Hepatic stellate cell (primary cell): ENCODE results near the gene ZNF575.
A peak's percentile ranks its signal among the peaks of the same experiment; 100 is the strongest.

Source experiments
- DNase-seq: peaks from one replicate; pipeline ENCODE4 v3.0.0; 2011; ENCODE audit warnings: low spot score

Gene ZNF575

DNA sequence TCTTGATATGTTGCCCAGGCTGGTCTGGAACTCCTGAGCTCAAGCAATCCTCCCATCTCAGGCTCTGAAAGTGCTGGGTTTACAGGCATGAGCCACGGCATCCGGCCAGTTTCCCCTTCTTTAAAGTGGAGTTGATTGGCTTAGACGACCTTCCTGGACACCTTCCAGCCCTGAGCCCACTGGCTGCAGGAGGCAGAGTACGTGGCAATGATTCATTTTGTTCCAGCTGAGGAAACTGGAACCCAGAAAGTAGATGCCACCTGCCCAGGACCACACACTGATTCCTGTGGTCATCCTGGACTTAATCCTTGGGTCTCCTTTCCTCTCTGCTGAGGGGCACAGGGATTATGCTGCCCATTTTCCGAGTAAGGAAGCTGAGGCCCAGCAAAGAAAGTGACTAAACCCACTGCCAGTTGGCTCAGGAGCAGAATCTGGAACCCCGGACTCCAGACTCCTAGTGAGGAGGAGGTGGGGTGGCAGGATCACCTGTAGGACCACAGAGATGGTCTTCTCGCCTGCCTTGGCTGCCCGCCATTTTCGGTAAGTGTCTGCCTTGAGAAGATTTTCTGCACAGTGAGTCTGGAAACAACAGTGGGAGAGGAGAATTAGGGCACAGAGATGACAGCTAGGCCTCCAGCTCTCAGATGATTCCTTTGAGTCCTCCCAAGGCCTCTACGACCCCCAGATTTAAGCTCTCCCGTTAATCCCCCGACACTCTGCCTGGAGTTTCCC is 41.6 kb downstream of the ZNF575 start:
- DNase-seq = no peak

DNA sequence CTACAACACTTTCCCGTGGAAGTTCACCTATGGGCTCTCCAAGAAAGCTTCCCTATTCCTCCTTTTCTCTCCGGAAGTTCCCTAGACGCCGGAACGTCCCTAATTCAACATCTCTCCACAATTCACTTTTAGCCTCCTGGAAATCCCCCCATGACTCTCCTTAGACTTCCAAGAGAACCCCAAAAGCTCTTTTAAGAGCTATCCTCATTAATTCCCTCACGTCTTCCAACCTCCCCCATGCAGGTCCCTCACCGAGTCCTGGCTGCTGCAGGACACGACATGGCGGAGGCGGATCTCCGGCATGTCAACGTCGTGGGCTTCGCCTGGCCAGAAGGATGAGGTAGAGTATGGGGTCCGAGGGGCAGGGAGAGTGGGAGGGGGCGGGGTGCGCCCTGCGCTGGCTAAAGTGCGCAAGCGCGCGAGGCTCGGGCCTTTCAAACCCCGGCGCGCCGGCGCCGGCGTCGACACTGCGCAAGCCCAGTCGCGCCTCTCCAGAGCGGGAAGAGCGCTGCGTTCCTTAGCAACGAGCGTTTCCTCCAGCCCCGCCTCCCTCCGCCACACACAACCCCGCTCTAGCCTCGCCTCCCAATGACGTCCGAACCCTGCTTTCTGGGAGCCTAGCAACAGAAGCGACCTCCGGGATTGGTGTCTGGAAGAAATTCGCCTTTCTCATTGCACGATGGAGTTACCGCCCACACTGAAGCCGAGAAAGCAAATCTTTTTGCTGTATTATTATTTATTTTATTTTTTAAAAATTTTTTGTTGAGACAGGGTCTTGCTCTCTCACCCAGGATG is 42.4 kb downstream of the ZNF575 start, which contains the start of the genes PINLYP and XRCC1:
TSS of gene PINLYP (plus strand) at position 646 of the 795 bp plus-strand sequence. CDS start 1,391 bp downstream, outside the sequence.
TSS of gene XRCC1 (minus strand) at position 372 of the 795 bp plus-strand sequence. CDS start at position 303, 69 bp downstream.
- peak; percentile 97 for DNase-seq

DNA sequence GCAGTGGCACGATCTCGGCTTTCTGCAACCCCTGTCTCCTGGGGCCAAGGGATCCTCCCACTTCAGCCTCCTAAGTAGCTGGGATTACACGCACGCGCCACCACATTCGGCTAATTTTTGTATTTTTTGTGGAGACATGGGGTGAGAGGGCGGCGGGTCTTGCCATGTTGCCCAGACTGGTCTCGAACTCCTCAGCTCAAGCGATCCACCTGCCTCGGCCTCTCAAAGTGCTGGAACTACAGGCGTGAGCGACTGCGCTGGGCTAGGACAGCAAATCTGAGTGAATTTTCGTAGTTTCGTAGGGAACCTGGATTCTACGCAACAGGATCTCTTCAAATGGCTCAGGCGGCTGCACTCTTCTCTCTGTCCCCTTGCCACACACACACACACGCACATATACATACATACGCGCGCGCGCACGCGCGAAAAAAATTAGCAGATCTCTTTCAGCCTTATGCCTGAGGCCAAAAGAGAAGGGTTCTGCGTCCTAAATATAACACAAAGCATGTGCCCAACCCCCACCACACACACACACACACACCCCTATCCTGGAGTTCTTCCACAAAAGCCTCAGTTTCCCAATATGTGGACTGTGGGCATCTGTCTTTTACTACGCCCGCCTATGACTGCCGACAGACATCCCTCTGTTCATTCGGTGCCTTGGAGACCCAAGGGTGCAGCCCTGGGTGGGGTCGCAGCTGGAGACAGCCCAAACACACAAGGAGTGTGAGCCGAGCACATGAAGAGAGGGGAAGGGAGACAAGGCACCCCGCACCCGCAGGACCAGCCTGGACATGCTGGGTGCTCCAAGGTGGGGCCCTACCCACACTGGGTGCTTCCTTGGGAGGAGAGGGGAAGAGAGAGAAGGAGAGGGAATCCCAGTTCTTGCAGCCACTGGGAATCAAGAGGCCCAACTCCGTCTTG is 43.2 kb downstream of the ZNF575 start:
- DNase-seq = no peak

DNA sequence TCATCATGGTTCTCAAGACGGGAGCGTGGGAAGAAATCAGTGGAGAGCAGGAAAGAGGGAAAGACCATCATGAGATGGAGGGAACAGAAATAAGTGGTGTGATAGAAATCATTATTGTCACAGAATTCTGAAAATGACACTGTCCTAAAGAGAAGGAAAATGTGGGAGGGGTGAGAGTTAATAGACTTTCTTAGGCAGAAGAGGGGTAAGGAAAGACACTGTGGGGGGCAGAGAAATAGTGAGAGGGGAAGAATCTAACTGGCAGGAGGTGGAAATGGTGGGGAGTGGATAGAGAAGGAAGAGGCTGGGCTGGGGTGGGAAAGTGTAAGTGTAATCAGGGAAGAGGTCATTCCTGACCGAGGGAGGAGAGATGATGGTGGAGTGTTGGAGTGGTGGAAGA is 45.8 kb downstream of the ZNF575 start:
- no peak for DNase-seq

DNA sequence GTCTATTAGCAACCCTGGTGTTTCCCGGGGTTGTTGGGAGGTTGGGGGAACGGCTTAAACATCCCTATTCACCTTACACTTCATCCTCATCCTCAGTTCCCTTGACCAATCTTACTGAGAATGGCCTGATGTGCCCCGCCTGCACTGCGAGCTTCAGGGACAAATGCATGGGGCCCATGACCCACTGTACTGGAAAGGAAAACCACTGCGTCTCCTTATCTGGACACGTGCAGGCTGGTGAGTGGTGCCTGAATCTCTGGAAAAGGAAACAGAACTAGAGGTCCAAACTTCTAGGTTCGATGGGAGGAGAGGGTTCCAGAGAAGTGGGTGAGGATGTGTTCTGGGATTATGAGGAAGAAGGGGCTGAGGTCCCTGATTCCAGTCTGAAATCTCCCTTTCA is 48.5 kb downstream of the ZNF575 start:
- DNase-seq = no peak

DNA sequence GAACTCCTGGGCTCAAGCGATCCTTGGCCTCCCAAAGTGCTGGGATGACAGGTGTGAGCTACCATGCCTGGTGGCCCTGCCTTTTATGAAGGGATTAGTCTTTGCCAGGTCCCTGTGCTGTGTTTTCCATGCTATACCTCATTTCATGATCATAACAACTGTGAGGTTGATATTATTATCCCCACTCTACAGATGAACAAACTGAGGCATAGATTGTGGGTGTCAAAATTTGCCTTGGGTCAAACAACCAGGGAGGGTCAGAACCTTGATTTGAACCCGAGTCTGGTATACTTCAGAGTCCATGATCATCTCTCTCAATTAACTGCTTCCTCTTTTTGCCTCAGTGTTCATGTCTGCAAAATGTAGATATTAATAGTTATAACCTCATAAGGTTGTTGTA is 49.5 kb downstream of the ZNF575 start:
- no peak for DNase-seq

DNA sequence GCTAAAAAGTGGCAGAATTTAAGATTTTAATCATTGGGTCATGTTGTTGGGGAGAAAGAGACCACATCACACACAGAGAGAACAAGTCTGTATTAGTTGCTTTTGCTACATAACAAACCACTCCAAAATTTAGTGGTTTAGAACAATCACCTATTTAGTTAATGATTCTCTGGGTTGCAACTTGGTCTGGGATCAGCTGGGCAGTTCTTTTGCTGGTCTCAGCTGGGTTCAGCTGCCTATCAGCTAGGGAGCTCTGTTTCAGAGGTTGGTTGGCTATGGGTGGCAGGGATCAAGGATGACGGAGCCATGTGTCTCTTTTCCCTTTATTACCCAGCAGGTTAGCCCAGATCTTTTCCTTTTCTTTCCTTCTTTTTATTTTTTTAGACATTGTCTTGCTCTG is 51.5 kb downstream of the ZNF575 start:
- no peak for DNase-seq
